ENCODE data around the gene ERRFI1. TPM values are rescaled to one million over a fixed set of nuclear protein-coding genes. Genes with fewer than 3 reads are reported as not detected.

Gene ERRFI1
- total RNA-seq, 1 donor from 2014 or later = 92.8 TPM

- intact Hi-C loops (cut with DNase I) = loop anchor here (10.0 kb wide), 1 partner anchor 204 kb away; no protein-coding TSS in a partner anchor
- Histone ChIP-seq H3K9me3 (no peaks in the 10 kb centered on the region), H3K27me3 (no peaks in the 10 kb centered on the region), H3K36me3 (no peaks in the 10 kb centered on the region), H3K27ac (no peak overlapping the region), H3K4me3 (no peak overlapping the region), H3K4me1 (peaks cover 32% of the 10 kb centered on the region)
- ATAC-seq = no peak
- DNase-seq = no peak
- peak; percentile 81 for TF ChIP-seq CTCF (IDR thresholded peaks at IDR 0.05)
These were observed 5.2 kb upstream of the ERRFI1 start for GRCh38 chr1:8031176-8031785.

- no peaks in the 10 kb centered on the region for H3K9me3 ChIP-seq
- no peak for ATAC-seq
- intact Hi-C loops (cut with DNase I) = loop anchor here (10.0 kb wide), 1 partner anchor 286 kb away; the partner anchor contains the start of gene SLC45A1
- TF ChIP-seq CTCF (IDR thresholded peaks at IDR 0.05) = no peak
- no peaks in the 10 kb centered on the region for H3K27me3 ChIP-seq
- H3K4me3 ChIP-seq = no peak overlapping the region
- H3K27ac ChIP-seq = peak overlapping the region; percentile 95
- no peak for DNase-seq
- H3K4me1 ChIP-seq = peaks cover 32% of the 10 kb centered on the region
- H3K36me3 ChIP-seq = no peaks in the 10 kb centered on the region
These were observed 2.4 kb upstream of the ERRFI1 start for GRCh38 chr1:8028571-8028910.

- TF ChIP-seq CTCF (IDR thresholded peaks at IDR 0.05) = no peak
- Histone ChIP-seq H3K4me1 (peaks cover 27% of the 10 kb centered on the region), H3K27ac (peak overlapping the region; percentile 95), H3K27me3 (no peaks in the 10 kb centered on the region), H3K4me3 (peak overlapping the region; percentile 76), H3K9me3 (no peaks in the 10 kb centered on the region), H3K36me3 (no peaks in the 10 kb centered on the region)
- DNase-seq (no peak), ATAC-seq (no peak)
- intact Hi-C loops (cut with DNase I) = loop anchor here (10.0 kb wide), 1 partner anchor 287 kb away; the partner anchor contains the start of gene SLC45A1
These were observed 1.9 kb upstream of the ERRFI1 start for GRCh38 chr1:8027748-8028570.

GRCh38 chr1:8026976-8027747, 1.1 kb upstream of the ERRFI1 start:
- no peak for TF ChIP-seq CTCF (IDR thresholded peaks at IDR 0.05)
- peak; percentile 85 for DNase-seq
- Histone ChIP-seq H3K9me3 (no peaks in the 10 kb centered on the region), H3K4me1 (peaks cover 30% of the 10 kb centered on the region), H3K4me3 (peak overlapping the region; percentile 76), H3K27ac (peak overlapping the region; percentile 95), H3K27me3 (no peaks in the 10 kb centered on the region), H3K36me3 (no peaks in the 10 kb centered on the region)
- intact Hi-C loops (cut with DNase I) = loop anchor here (10.0 kb wide), 1 partner anchor 288 kb away; the partner anchor contains the start of gene SLC45A1
- peak; percentile 38 for ATAC-seq

- Histone ChIP-seq H3K36me3 (no peaks in the 10 kb centered on the region), H3K4me1 (peaks cover 35% of the 10 kb centered on the region), H3K27me3 (no peaks in the 10 kb centered on the region), H3K4me3 (peak overlapping the region; percentile 76), H3K27ac (peak overlapping the region; percentile 95), H3K9me3 (no peaks in the 10 kb centered on the region)
- intact Hi-C loops (cut with DNase I) = loop anchor here (10.0 kb wide), 1 partner anchor 289 kb away; the partner anchor contains the start of gene SLC45A1
- no peak for DNase-seq
- no peak for ATAC-seq
- TF ChIP-seq CTCF (IDR thresholded peaks at IDR 0.05) = no peak
These were observed 401 bp downstream of the ERRFI1 start for GRCh38 chr1:8025671-8026144.
